Fibroblast of skin of back (primary cell): Measurements from ENCODE around the gene AVEN.
"Not testable (repeated sequence)": the region's sequence is repeated elsewhere in the genome, so short reads cannot be mapped to it uniquely, and the experiment has no call there.

Experiments
- DNase-seq: peaks from one replicate; pipeline ENCODE4 v3.0.0-alpha.2; 2013

Gene AVEN

DNA sequence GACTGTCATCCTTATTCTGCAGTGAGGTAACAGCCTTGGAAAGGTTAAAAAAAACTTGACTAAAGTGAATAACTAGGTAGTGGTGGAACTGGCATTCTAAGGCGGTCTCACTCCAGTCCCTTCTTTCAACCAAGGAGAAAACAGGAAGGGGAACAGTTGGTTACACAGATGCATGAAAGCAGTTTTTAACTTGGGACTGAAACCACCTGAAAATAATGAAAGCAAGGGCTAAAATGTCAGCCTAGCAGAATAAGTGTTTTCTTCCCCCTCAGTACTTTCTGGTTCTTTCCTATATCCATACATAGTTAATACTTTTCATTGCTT is 748 bp upstream of the AVEN start:
- no peak for DNase-seq

DNA sequence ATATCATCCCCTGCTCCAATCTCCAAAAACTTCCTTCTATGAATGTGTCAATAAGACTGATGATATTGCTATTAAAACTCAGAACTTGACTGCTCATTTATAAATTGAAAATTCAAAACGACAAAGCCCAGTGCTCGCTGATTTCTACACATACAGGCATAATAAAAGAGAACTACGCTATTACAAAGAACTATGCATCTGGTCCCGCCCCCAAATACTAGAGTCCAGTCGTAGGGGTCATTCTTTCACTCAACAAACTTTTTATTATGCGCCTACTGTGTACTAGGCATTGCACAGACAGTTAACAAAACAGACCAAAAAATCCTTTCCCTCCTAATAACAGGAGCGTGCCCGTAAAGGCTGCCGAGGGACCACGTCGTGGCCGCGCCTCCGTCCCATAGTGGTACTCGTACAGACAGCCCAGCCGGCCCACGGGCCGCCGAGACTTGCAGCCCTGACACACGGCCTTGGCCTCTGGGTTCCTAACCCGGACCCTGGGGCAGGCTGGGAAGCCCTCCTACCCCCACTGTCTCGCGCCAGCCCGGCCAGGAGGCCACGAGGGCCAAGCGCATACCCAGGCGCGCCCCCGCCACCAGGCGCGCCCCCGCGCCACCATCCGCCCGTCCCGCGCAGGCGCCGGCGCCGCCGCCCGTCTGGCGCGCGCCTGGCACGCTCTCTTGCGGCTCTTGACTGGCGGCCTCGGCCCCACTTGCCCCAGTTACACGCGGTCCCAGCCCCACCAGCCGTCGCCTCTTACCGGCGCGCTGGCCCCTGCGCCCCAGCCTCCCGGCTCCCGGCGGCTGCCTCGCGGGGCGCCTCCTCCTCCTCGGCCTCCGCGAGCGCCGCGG is 757 bp downstream of the AVEN start:
- peak; percentile 82 for DNase-seq

- DNase-seq = no peak
These were observed 6.8 kb downstream of the AVEN start for GRCh38 chr15:34031987-34032760.

DNA sequence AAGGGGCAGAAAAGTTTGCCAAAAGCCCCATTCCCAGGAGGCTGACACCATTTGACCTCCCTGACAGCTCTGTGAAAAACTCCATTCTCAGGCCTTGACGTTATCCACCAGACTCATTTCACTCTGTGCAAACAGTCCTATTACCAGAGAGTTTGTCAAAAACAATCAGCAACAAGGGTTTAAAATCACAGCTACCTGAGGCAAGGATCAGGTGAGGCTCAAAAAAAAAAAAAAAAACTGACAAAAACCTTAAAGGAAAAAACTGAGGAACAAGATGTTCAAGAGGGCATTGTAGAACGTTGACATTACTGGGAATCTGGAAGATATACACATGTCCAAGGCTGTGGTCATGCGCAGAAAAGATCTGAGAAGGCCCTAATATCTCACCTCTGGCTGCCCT is 11.4 kb downstream of the AVEN start:
- no peak for DNase-seq

DNA sequence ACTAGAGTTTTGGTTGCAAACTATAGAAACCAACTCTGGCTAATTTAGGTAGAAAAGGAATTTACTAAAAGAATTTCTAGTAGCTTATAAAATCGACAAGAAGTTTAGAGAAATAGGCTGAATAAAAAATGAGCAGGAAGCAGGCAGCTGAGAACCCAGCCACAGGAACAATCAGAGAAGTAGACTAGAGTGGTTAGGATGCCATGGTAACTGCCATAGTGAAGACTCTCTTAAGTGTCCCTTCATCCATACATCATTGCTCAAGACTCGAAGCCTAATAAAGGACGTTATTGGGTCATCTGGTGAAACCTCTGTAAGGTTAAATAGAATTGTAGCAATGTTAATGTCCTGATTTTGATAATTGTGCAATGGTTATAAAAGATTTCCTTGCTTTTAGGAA is 13.8 kb downstream of the AVEN start:
- DNase-seq = no peak

DNA sequence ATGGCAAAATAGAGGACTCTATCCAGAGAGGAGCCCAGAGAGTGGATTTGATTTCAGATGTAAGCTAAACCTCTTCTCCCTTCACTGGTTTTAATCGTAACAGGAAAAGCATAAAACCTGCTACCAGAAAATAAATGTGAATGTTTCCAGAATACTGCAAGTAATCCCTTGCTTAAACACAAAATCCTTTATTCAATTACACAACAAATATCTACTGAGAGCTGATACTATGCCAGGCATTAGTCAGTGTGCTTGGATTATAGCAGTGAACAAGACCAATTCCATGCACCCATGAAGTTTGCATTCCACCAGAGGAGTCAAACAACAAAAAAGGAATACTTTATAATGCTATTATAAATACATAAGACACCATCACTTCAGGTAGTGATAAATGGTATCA is 15.1 kb downstream of the AVEN start:
- DNase-seq = no peak

- DNase-seq = no peak
These were observed 19.5 kb downstream of the AVEN start for GRCh38 chr15:34019369-34019990.

- not testable (repeated sequence) for DNase-seq
These were observed 20.3 kb downstream of the AVEN start for GRCh38 chr15:34018738-34019137.

GRCh38 chr15:34018021-34018645 is 20.9 kb downstream of the AVEN start:
- DNase-seq = no peak

GRCh38 chr15:34014556-34014955 is 24.4 kb downstream of the AVEN start:
- DNase-seq = no peak

GRCh38 chr15:34013746-34014145 is 25.3 kb downstream of the AVEN start:
- DNase-seq = no peak

GRCh38 chr15:34012461-34013028 is 26.5 kb downstream of the AVEN start:
- no peak for DNase-seq

DNA sequence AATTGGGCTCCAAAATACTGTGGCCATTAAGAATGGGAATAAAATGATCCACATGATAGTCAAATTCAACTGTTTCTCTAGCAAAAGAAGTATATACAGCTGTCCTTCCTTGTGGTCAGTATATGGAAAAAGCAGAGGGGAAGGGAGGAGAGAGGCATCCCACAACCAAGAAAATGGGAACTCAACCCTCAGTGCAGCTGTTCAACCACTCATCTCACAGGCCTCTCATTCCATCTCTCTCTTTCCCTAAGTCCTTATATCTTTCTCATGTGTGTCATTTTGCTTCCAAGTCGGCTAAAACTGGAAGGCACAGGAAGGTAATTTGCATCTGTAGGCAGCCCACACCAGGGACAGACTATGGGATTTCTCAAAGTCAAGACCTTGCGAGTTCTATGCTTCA is 27.5 kb downstream of the AVEN start:
- DNase-seq = no peak

DNA sequence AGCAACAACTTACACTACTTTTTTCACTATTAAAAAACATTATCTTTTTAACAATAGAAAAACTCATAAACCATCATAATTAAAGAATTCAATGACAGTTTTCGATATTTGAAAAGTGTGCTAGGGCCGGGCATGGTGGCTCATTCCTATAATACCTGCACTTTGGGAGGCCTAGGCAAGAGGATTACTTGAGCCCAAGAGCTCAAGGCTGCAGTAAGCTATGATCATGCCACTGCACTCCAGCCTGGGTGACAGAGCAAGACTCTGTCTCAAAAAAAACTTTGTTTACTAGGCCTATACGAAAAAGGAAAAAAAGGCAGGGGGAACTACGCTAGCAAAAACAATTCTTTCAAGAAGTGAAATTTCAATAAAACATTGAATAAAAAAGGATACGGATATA is 28.1 kb downstream of the AVEN start:
- no peak for DNase-seq

GRCh38 chr15:34009656-34010055 is 29.3 kb downstream of the AVEN start:
- DNase-seq = no peak

DNA sequence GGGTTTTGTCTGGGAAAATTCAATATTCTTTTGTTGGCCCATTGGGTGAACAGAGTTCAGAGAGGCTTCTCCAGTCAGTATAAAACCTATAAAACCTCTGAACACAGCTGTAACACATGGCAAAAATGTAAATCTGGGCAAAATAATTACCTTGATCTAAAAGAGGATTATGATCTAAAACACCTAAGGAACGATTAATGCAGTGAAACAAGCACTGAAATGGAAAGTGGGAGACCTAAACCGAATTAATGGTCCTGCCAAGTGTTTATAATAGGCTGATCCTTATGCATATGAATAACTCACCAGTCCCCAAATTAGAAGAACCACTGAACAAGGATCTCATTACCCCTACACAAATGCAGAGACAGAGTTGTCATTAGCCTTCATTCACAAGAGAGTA is 32.6 kb downstream of the AVEN start:
- DNase-seq = no peak

DNA sequence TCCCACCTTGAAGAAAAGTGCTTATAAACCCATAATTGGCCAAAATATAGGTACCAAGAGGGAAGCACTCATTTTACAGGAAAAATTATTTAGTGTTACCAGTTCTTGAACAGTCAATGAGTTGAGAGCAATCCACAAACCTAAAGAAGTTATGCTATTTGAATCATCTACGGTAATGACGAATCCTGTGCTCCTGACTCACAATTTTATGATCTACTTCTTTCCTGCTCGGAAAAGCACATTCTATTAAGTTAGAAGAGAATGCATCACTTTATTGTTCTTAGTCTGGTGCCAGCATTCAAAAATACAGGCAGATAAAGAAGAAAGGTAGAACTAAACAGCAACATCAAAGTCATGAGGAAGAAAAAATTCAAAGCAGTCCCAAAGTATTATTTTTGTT is 37.5 kb downstream of the AVEN start:
- DNase-seq = no peak

- DNase-seq = not testable (repeated sequence)
These were observed 43.3 kb downstream of the AVEN start for GRCh38 chr15:33995666-33996065.

GRCh38 chr15:33994005-33994615 is 44.9 kb downstream of the AVEN start:
- DNase-seq = peak; percentile 55

- no peak for DNase-seq
These were observed 50.6 kb downstream of the AVEN start for GRCh38 chr15:33988384-33988783.

- no peak for DNase-seq
These were observed 51.6 kb downstream of the AVEN start for GRCh38 chr15:33987444-33987843.

DNA sequence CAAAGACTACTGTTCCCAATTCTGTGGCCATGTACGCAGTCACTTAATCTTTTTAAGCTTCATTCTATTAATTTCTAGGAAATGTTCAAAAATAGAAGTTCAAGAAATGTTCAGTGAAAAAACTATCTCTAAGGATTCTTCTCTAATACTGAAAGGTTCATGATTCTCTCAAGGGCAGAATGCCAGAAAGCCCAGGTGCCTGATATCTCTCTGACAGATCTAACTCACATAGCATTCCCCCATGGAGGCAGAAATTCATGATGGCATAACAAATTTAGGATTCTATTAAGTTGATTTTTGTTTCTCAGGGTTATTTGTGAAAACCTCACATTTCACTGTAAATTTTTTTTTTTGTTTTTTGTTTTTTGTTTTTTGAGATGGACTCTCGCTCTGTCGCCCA is 53.3 kb downstream of the AVEN start:
- no peak for DNase-seq
